HG03558 (cell line): ENCODE measurements around the gene IGFBP6.
"Not testable (repeated sequence)": the region's sequence is repeated elsewhere in the genome, so short reads cannot be mapped to it uniquely, and the experiment has no call there.

Source experiments
- ATAC-seq: cut with Tn5 transposase; IDR thresholded peaks from one replicate; pipeline ENCODE4 v1.9.1; 2021; ENCODE audit warnings: moderate number of reproducible peaks; ENCODE audit not compliant: unreplicated experiment; ENCODE audit errors: extremely low read depth

IGFBP6 gene

GRCh38 chr12:53094394-53094787, 3.1 kb upstream of the IGFBP6 start:
- no peak for ATAC-seq

- ATAC-seq: not testable (repeated sequence)
Measured at GRCh38 chr12:53094796-53095595, 2.5 kb upstream of the IGFBP6 start.

GRCh38 chr12:53095596-53095895, 1.9 kb upstream of the IGFBP6 start:
- not testable (repeated sequence) for ATAC-seq

GRCh38 chr12:53096089-53096741, 1.3 kb upstream of the IGFBP6 start:
- ATAC-seq: no peak

- no peak for ATAC-seq
Measured at GRCh38 chr12:53096759-53097158, 708 bp upstream of the IGFBP6 start.

GRCh38 chr12:53097207-53097563, 282 bp upstream of the IGFBP6 start:
- no peak for ATAC-seq

GRCh38 chr12:53098354-53098981, 1.0 kb downstream of the IGFBP6 start:
- no peak for ATAC-seq

GRCh38 chr12:53099071-53099882, 1.8 kb downstream of the IGFBP6 start:
- no peak for ATAC-seq

- no peak for ATAC-seq
Measured at GRCh38 chr12:53100466-53101151, 3.1 kb downstream of the IGFBP6 start.

- no peak for ATAC-seq
Measured at GRCh38 chr12:53101266-53101665, 3.8 kb downstream of the IGFBP6 start.

- ATAC-seq: no peak
Measured at GRCh38 chr12:53101931-53102781, 4.7 kb downstream of the IGFBP6 start.

- no peak for ATAC-seq
Measured at GRCh38 chr12:53102883-53103807, 5.7 kb downstream of the IGFBP6 start, which contains the start of gene SOAT2. TSS of gene SOAT2 (plus strand) at chr12:53103486. CDS start at chr12:53103578, 92 bp downstream.

GRCh38 chr12:53103860-53104305, 6.4 kb downstream of the IGFBP6 start:
- no peak for ATAC-seq

- no peak for ATAC-seq
Measured at GRCh38 chr12:53105256-53105655, 7.8 kb downstream of the IGFBP6 start.

- no peak for ATAC-seq
Measured at GRCh38 chr12:53105712-53106439, 8.4 kb downstream of the IGFBP6 start.

- ATAC-seq: no peak
Measured at GRCh38 chr12:53107122-53107521, 9.7 kb downstream of the IGFBP6 start.

GRCh38 chr12:53112431-53112830, 15.0 kb downstream of the IGFBP6 start:
- ATAC-seq: not testable (repeated sequence)
